Measurements from ENCODE around the gene CASP9.

DNA sequence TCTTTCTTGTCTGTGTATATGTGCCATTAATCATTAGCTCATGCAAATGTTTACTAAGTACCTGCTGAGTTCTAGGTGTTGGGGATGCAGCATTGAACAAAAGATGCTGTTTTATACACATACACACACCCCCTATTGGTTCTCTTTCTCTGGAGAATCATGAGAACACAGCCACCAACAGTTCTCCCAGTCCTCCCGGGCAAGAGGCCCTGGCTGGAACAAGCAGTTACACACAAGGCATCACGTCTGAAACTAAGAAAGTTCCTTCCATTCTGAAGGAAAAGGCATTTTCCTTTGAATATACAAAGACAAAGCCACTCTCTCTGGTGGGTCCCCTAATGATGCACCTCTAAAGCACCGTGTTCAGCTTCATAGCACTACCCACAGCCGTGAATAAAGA is 10.8 kb downstream of the CASP9 start:
- TF ChIP-seq, protein P1, sequence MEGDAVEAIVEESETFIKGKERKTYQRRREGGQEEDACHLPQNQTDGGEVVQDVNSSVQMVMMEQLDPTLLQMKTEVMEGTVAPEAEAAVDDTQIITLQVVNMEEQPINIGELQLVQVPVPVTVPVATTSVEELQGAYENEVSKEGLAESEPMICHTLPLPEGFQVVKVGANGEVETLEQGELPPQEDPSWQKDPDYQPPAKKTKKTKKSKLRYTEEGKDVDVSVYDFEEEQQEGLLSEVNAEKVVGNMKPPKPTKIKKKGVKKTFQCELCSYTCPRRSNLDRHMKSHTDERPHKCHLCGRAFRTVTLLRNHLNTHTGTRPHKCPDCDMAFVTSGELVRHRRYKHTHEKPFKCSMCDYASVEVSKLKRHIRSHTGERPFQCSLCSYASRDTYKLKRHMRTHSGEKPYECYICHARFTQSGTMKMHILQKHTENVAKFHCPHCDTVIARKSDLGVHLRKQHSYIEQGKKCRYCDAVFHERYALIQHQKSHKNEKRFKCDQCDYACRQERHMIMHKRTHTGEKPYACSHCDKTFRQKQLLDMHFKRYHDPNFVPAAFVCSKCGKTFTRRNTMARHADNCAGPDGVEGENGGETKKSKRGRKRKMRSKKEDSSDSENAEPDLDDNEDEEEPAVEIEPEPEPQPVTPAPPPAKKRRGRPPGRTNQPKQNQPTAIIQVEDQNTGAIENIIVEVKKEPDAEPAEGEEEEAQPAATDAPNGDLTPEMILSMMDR (IDR thresholded peaks at IDR 0.05), result no peak
- no peak for TF ChIP-seq POLR2A (IDR thresholded peaks at IDR 0.05)
